Smooth muscle cell (in vitro differentiated cells): ENCODE data around the gene MTMR12. TPM values are rescaled to one million over a fixed set of nuclear protein-coding genes. Genes with fewer than 3 reads are reported as not detected.

Experiments used
- DNase-seq: peaks from one replicate; lab custom pipeline; 2025; ENCODE audit not compliant: unreplicated experiment; lab: John Stamatoyannopoulos, UW
- H2AFZ ChIP-seq: fragments of 200-600 bp; sonication (generic); 2 replicates; pipeline ENCODE4 v1.6.0; 2016; ENCODE audit warnings: antibody characterized with exemption, low read depth, mild to moderate bottlenecking
- H3F3A ChIP-seq: fragments of 200-600 bp; sonication (generic); 2 replicates; pipeline ENCODE4 v1.6.0; 2017; ENCODE audit warnings: antibody characterized with exemption, low read depth
- H3K27ac ChIP-seq: fragments of 200-600 bp; sonication (generic); 2 replicates; pipeline ENCODE4 v1.5.1; 2016; ENCODE audit warnings: low read depth, mild to moderate bottlenecking
- H3K27me3 ChIP-seq: fragments of 200-600 bp; sonication (generic); 2 replicates; pipeline ENCODE4 v1.6.1; 2016; ENCODE audit warnings: low read depth, mild to moderate bottlenecking
- H3K36me3 ChIP-seq: fragments of 200-600 bp; sonication (generic); 2 replicates; pipeline ENCODE4 v1.5.1; 2016; ENCODE audit warnings: low read depth
- H3K4me1 ChIP-seq: fragments of 200-600 bp; sonication (generic); 2 replicates; pipeline ENCODE4 v1.5.1; 2016; ENCODE audit warnings: low read depth
- H3K4me2 ChIP-seq: fragments of 200-600 bp; sonication (generic); 2 replicates; pipeline ENCODE4 v1.6.0; 2016; ENCODE audit warnings: mild to moderate bottlenecking
- H3K4me3 ChIP-seq: fragments of 200-600 bp; sonication (generic); 2 replicates; pipeline ENCODE4 v1.5.1; 2016; ENCODE audit warnings: mild to moderate bottlenecking
- H3K79me2 ChIP-seq: fragments of 200-600 bp; sonication (generic); 2 replicates; pipeline ENCODE4 v1.6.0; 2016; ENCODE audit warnings: low read depth, mild to moderate bottlenecking
- H3K9ac ChIP-seq: fragments of 200-600 bp; sonication (generic); 2 replicates; pipeline ENCODE4 v1.6.0; 2016; ENCODE audit warnings: low read depth
- H3K9me3 ChIP-seq: fragments of 200-600 bp; sonication (generic); replicated peaks from 2 replicates; pipeline ENCODE4 v1.5.1; 2016; ENCODE audit warnings: low read depth
- H4K20me1 ChIP-seq: fragments of 200-600 bp; sonication (generic); 2 replicates; pipeline ENCODE4 v1.6.0; 2016; ENCODE audit warnings: low read depth
- CTCF ChIP-seq: fragments of 200-600 bp; sonication (generic); IDR thresholded peaks from 2 replicates; pipeline ENCODE4 v1.5.1; 2017; ENCODE audit warnings: borderline replicate concordance, mild to moderate bottlenecking, antibody characterized with exemption; ENCODE audit not compliant: insufficient read depth, poor library complexity, severe bottlenecking
- WGBS: methylation state at CpG from one replicate; pipeline ENCODE4 v1.1.7; 2016; ENCODE audit warnings: low lambda C conversion rate; 5-methylcytosine and 5-hydroxymethylcytosine counted together
- polyA plus RNA-seq: library from polyadenylated mRNA; unstranded; fragments of >200 nt; fragmentation: Nextera tagmentation; extraction: Ambion mirVana; gene quantifications from 2 replicates; pipeline ENCODE4 v1.2.1, GENCODE V29; 2016
- total RNA-seq: library from RNA; depleted of rRNA; stranded (reverse); fragments of >200 nt; gene quantifications from 2 replicates; pipeline ENCODE4 v1.2.3, GENCODE V29; 2014

The MTMR12 gene
- total and polyA plus RNA-seq, 2 experiments from 2014 or later, result 4.4 to 8.6 TPM

DNA sequence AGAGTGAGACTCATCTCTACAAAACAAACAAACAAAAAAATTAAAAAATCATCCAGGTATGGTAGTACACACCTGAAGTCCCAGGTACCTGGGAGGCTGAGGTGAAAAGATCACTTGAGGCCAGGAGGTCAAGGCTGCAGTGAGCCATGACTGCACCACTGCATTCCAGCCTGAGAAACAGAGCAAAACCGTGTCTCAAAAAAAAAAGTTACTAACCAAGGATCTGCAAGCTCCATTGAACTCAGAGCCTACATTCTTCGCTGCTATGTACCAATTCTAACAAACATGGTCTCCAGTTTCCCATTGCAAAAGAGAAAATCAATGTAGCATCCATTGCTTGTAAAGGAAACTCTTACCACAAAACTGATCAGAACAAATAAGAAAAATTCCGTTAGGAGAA is 33.5 kb downstream of the MTMR12 start:
- H3K79me2 ChIP-seq, result peaks cover 11% of the 10 kb centered on the region
- TF ChIP-seq CTCF, result no peak
- H4K20me1 ChIP-seq, result peaks cover 13% of the 10 kb centered on the region
- H3K4me1 ChIP-seq, result peaks cover 24% of the 10 kb centered on the region
- H3K4me2 ChIP-seq, result no peak overlapping the region
- DNase-seq, result no peak
- no peak overlapping the region for H3K27ac ChIP-seq
- H3K9ac ChIP-seq, result no peak overlapping the region
- 86% methylated on average over 3 of the region's 3 CpGs for WGBS
- no peaks in the 10 kb centered on the region for H3K9me3 ChIP-seq
- H2AFZ ChIP-seq, result no peak overlapping the region
- no peaks in the 10 kb centered on the region for H3F3A ChIP-seq
- H3K4me3 ChIP-seq, result no peak overlapping the region
- no peaks in the 10 kb centered on the region for H3K27me3 ChIP-seq
- no peaks in the 10 kb centered on the region for H3K36me3 ChIP-seq

DNA sequence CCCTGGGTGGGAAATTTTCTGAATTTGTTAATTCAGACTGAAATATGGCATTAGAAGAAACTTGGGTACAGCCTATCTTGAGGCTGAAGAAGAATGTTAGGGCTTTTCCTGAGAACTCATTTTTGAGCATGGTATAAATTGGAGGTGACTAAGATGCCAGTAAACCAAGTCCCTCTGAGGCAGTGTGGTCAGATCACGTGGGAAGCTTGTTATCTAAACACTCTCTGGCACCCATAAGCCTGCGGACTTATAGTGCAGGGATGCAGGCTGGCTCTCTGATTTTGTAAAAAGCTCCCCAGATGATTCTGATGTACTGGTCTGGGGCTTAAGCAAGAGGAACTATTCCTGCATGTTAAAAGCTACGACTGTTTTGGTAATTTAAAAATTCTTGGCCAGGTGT is 34.3 kb downstream of the MTMR12 start:
- TF ChIP-seq CTCF, result no peak
- Histone ChIP-seq H3K27ac (peak overlapping the region; percentile 57), H3K4me2 (peak overlapping the region; percentile 53), H3K9me3 (no peaks in the 10 kb centered on the region), H3K4me3 (no peak overlapping the region), H3K4me1 (peaks cover 24% of the 10 kb centered on the region), H4K20me1 (peaks cover 6% of the 10 kb centered on the region), H3K36me3 (peaks cover 1% of the 10 kb centered on the region), H3F3A (no peaks in the 10 kb centered on the region), H3K79me2 (peaks cover 11% of the 10 kb centered on the region), H3K27me3 (no peaks in the 10 kb centered on the region), H3K9ac (no peak overlapping the region), H2AFZ (no peak overlapping the region)
- WGBS, result 14% methylated on average over 3 of the region's 3 CpGs
- no peak for DNase-seq

DNA sequence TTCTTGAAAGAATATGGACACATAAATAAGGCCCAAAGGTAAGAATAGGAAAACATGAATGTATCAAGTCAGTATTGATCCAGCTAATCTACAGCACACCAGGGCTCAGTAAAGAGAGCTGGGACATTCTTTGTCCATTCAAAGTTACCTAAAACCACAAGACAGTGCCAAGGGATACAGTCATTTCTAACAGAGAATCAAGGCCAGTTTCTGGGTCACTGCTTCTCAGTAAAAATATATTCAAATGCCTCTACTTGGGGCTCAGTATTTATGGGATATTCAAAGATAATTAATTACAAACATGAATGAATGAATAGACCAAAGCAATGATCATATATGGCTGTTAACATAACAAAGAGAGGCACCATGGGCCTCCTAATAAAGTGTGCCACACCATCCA is 34.9 kb downstream of the MTMR12 start:
- no peak overlapping the region for H3K9ac ChIP-seq
- H3K27me3 ChIP-seq, result no peaks in the 10 kb centered on the region
- peaks cover 7% of the 10 kb centered on the region for H3K36me3 ChIP-seq
- no peaks in the 10 kb centered on the region for H3K9me3 ChIP-seq
- no peak overlapping the region for H3K4me3 ChIP-seq
- H2AFZ ChIP-seq, result no peak overlapping the region
- H3K4me1 ChIP-seq, result peaks cover 24% of the 10 kb centered on the region
- peak overlapping the region; percentile 57 for H3K27ac ChIP-seq
- peaks cover 4% of the 10 kb centered on the region for H4K20me1 ChIP-seq
- H3K79me2 ChIP-seq, result peaks cover 11% of the 10 kb centered on the region
- H3F3A ChIP-seq, result no peaks in the 10 kb centered on the region
- DNase-seq, result no peak
- H3K4me2 ChIP-seq, result peak overlapping the region; percentile 53
- TF ChIP-seq CTCF, result no peak

GRCh38 chr5:32276173-32276853 is 36.4 kb downstream of the MTMR12 start:
- no peak for TF ChIP-seq CTCF
- Histone ChIP-seq H3K27me3 (no peaks in the 10 kb centered on the region), H3K9ac (peak overlapping the region; percentile 14), H4K20me1 (peaks cover under 1% of the 10 kb centered on the region), H3K4me1 (peaks cover 24% of the 10 kb centered on the region), H3K36me3 (peaks cover 11% of the 10 kb centered on the region), H3F3A (no peaks in the 10 kb centered on the region), H3K9me3 (no peaks in the 10 kb centered on the region), H2AFZ (no peak overlapping the region), H3K4me3 (no peak overlapping the region), H3K79me2 (peaks cover 11% of the 10 kb centered on the region), H3K4me2 (no peak overlapping the region), H3K27ac (peak overlapping the region; percentile 3)
- WGBS, result 75% methylated on average over 4 of the region's 4 CpGs
- no peak for DNase-seq
